IMR-90 (cell line): ENCODE measurements around the gene RGL4.
"Not testable (repeated sequence)": the region's sequence is repeated elsewhere in the genome, so short reads cannot be mapped to it uniquely, and the experiment has no call there.

ENCODE experiments used
- CTCF ChIP-seq: conservative IDR thresholded peaks from 2 replicates; pipeline ENCODE4 v1.5.1; 2012; ENCODE audit warnings: mild to moderate bottlenecking, low read depth, low read length, improper control_type of control experiment
- POLR2A ChIP-seq: IDR thresholded peaks from 2 replicates; pipeline ENCODE4 v1.6.1; 2012; ENCODE audit warnings: mild to moderate bottlenecking, low read depth, low read length
- RCOR1 ChIP-seq: IDR thresholded peaks from 2 replicates; pipeline ENCODE4 v1.6.1; 2012; ENCODE audit warnings: mild to moderate bottlenecking, low read length, improper control_type of control experiment; ENCODE audit not compliant: insufficient replicate concordance

- TF ChIP-seq CTCF, RCOR1, POLR2A: not testable (repeated sequence)
These were observed 19.4 kb upstream of the RGL4 start for GRCh38 chr22:23671387-23671786.
